ENCODE results near the gene MYL4.

MYL4 gene

GRCh38 chr17:47231334-47231733 is 22.2 kb downstream of the MYL4 start:
- Mint-ChIP-seq H3K36me3 (ENCODE audit: insufficient read depth) (no peaks in the 10 kb centered on the region), H3K4me1 (ENCODE audit: low read depth in 2 of 2) (peaks cover 10 to 12% of the 10 kb centered on the region in 2 donors), H3K27me3 (no peaks in the 10 kb centered on the region), H3K27ac (no peak overlapping the region), H3K9me3 (no peaks in the 10 kb centered on the region), H3K4me3 (no peak overlapping the region)
- ATAC-seq (replicated peaks): no peak
- no peak for DNase-seq

- Mint-ChIP-seq H3K27me3 (no peaks in the 10 kb centered on the region), H3K4me3 (no peak overlapping the region), H3K27ac (no peak overlapping the region), H3K9me3 (no peaks in the 10 kb centered on the region), H3K36me3 (ENCODE audit: insufficient read depth) (no peaks in the 10 kb centered on the region), H3K4me1 (ENCODE audit: low read depth in 2 of 2) (peaks cover 10 to 12% of the 10 kb centered on the region in 2 donors)
- ATAC-seq (replicated peaks): no peak
- DNase-seq: no peak
Measured at GRCh38 chr17:47231866-47232265, 22.7 kb downstream of the MYL4 start.

- Mint-ChIP-seq H3K4me1 (ENCODE audit: low read depth in 2 of 2) (peaks cover 10 to 12% of the 10 kb centered on the region in 2 donors), H3K27me3 (no peaks in the 10 kb centered on the region), H3K9me3 (no peaks in the 10 kb centered on the region), H3K27ac (no peak overlapping the region), H3K4me3 (no peak overlapping the region), H3K36me3 (ENCODE audit: insufficient read depth) (no peaks in the 10 kb centered on the region)
- DNase-seq (no peak), ATAC-seq (replicated peaks) (no peak)
Measured at GRCh38 chr17:47232465-47232864, 23.3 kb downstream of the MYL4 start.

GRCh38 chr17:47235506-47235905 is 26.4 kb downstream of the MYL4 start:
- H3K36me3 Mint-ChIP-seq (ENCODE audit: insufficient read depth): no peaks in the 10 kb centered on the region
- H3K9me3 Mint-ChIP-seq: no peaks in the 10 kb centered on the region
- no peak overlapping the region for H3K27ac Mint-ChIP-seq
- ATAC-seq (replicated peaks) (no peak), DNase-seq (no peak)
- H3K4me3 Mint-ChIP-seq: no peak overlapping the region
- peaks cover 9 to 11% of the 10 kb centered on the region in 2 donors for H3K4me1 Mint-ChIP-seq (ENCODE audit: low read depth in 2 of 2)
- H3K27me3 Mint-ChIP-seq: no peaks in the 10 kb centered on the region

- Mint-ChIP-seq H3K36me3 (ENCODE audit: insufficient read depth) (no peaks in the 10 kb centered on the region), H3K27me3 (no peaks in the 10 kb centered on the region), H3K4me3 (no peak overlapping the region), H3K27ac (no peak overlapping the region), H3K9me3 (no peaks in the 10 kb centered on the region), H3K4me1 (ENCODE audit: low read depth in 2 of 2) (peaks cover 10 to 13% of the 10 kb centered on the region in 2 donors)
- DNase-seq: no peak
- no peak for ATAC-seq (replicated peaks)
Measured at GRCh38 chr17:47235923-47236322, 26.8 kb downstream of the MYL4 start.

GRCh38 chr17:47237841-47238240 is 28.7 kb downstream of the MYL4 start:
- no peak overlapping the region for H3K4me3 Mint-ChIP-seq
- no peaks in the 10 kb centered on the region for H3K9me3 Mint-ChIP-seq
- no peak overlapping the region for H3K27ac Mint-ChIP-seq
- H3K4me1 Mint-ChIP-seq (ENCODE audit: low read depth in 2 of 2): peaks cover 10 to 11% of the 10 kb centered on the region in 2 donors
- ATAC-seq (replicated peaks) (no peak), DNase-seq (no peak)
- no peaks in the 10 kb centered on the region for H3K27me3 Mint-ChIP-seq
- H3K36me3 Mint-ChIP-seq (ENCODE audit: insufficient read depth): no peaks in the 10 kb centered on the region

GRCh38 chr17:47238321-47239010 is 29.3 kb downstream of the MYL4 start:
- H3K9me3 Mint-ChIP-seq: no peaks in the 10 kb centered on the region
- no peak overlapping the region for H3K4me3 Mint-ChIP-seq
- peaks cover 10 to 11% of the 10 kb centered on the region in 2 donors for H3K4me1 Mint-ChIP-seq (ENCODE audit: low read depth in 2 of 2)
- no peak overlapping the region for H3K27ac Mint-ChIP-seq
- peaks cover 4% of the 10 kb centered on the region for H3K36me3 Mint-ChIP-seq (ENCODE audit: insufficient read depth)
- no peaks in the 10 kb centered on the region for H3K27me3 Mint-ChIP-seq
- no peak for ATAC-seq (replicated peaks)
- DNase-seq: no peak

- H3K27ac Mint-ChIP-seq: no peak overlapping the region
- no peak for ATAC-seq (replicated peaks)
- H3K27me3 Mint-ChIP-seq: no peaks in the 10 kb centered on the region
- no peak for DNase-seq
- H3K4me3 Mint-ChIP-seq: no peak overlapping the region
- H3K36me3 Mint-ChIP-seq (ENCODE audit: insufficient read depth): peaks cover 4% of the 10 kb centered on the region
- H3K9me3 Mint-ChIP-seq: no peaks in the 10 kb centered on the region
- peaks cover 10 to 11% of the 10 kb centered on the region in 2 donors for H3K4me1 Mint-ChIP-seq (ENCODE audit: low read depth in 2 of 2)
Measured at GRCh38 chr17:47239619-47239966, 30.4 kb downstream of the MYL4 start.

- H3K27ac Mint-ChIP-seq: peak overlapping the region in 1 of 2 donors; percentile 18
- ATAC-seq (replicated peaks): no peak
Measured at GRCh38 chr17:47239967-47240651, 31.0 kb downstream of the MYL4 start.

GRCh38 chr17:47240806-47241205 is 31.7 kb downstream of the MYL4 start:
- ATAC-seq (replicated peaks) (no peak), DNase-seq (no peak)
- Mint-ChIP-seq H3K36me3 (ENCODE audit: insufficient read depth) (peaks cover 4% of the 10 kb centered on the region), H3K9me3 (no peaks in the 10 kb centered on the region), H3K4me1 (ENCODE audit: low read depth in 2 of 2) (peaks cover 10 to 11% of the 10 kb centered on the region in 2 donors), H3K27ac (peak overlapping the region in 1 of 2 donors; percentile 18), H3K4me3 (no peak overlapping the region), H3K27me3 (peaks cover 11 to 12% of the 10 kb centered on the region in 2 donors)

More at GRCh38 chr17:47239967-47240651, 31.0 kb downstream of the MYL4 start:
- Mint-ChIP-seq H3K27me3 (peaks cover 4 to 5% of the 10 kb centered on the region in 2 donors), H3K4me3 (no peak overlapping the region), H3K4me1 (ENCODE audit: low read depth in 2 of 2) (peaks cover 10 to 11% of the 10 kb centered on the region in 2 donors), H3K36me3 (ENCODE audit: insufficient read depth) (peaks cover 4% of the 10 kb centered on the region), H3K9me3 (no peaks in the 10 kb centered on the region)
- DNase-seq: no peak

GRCh38 chr17:47242648-47243047 is 33.5 kb downstream of the MYL4 start:
- no peak overlapping the region for H3K27ac Mint-ChIP-seq
- no peak overlapping the region for H3K4me3 Mint-ChIP-seq
- ATAC-seq (replicated peaks): no peak
- H3K9me3 Mint-ChIP-seq: no peaks in the 10 kb centered on the region
- H3K36me3 Mint-ChIP-seq (ENCODE audit: insufficient read depth): peaks cover 4% of the 10 kb centered on the region
- H3K4me1 Mint-ChIP-seq (ENCODE audit: low read depth in 2 of 2): peaks cover 10 to 11% of the 10 kb centered on the region in 2 donors
- H3K27me3 Mint-ChIP-seq: peaks cover 22 to 24% of the 10 kb centered on the region in 2 donors
- no peak for DNase-seq

GRCh38 chr17:47243737-47244598 is 34.8 kb downstream of the MYL4 start:
- no peak for ATAC-seq (replicated peaks)
- Mint-ChIP-seq H3K36me3 (ENCODE audit: insufficient read depth) (peaks cover 4% of the 10 kb centered on the region), H3K4me1 (ENCODE audit: low read depth in 2 of 2) (peaks cover 10 to 11% of the 10 kb centered on the region in 2 donors), H3K27ac (no peak overlapping the region), H3K9me3 (no peaks in the 10 kb centered on the region), H3K27me3 (peaks cover 22 to 24% of the 10 kb centered on the region in 2 donors), H3K4me3 (no peak overlapping the region)
- DNase-seq: no peak

GRCh38 chr17:47244697-47245096 is 35.5 kb downstream of the MYL4 start:
- ATAC-seq (replicated peaks) (no peak), DNase-seq (no peak)
- peaks cover 7 to 8% of the 10 kb centered on the region in 2 donors for H3K4me1 Mint-ChIP-seq (ENCODE audit: low read depth in 2 of 2)
- peaks cover 22 to 24% of the 10 kb centered on the region in 2 donors for H3K27me3 Mint-ChIP-seq
- no peaks in the 10 kb centered on the region for H3K9me3 Mint-ChIP-seq
- H3K27ac Mint-ChIP-seq: no peak overlapping the region
- H3K4me3 Mint-ChIP-seq: no peak overlapping the region
- peaks cover 4% of the 10 kb centered on the region for H3K36me3 Mint-ChIP-seq (ENCODE audit: insufficient read depth)

Measured in effector memory CD8-positive, alpha-beta T cell (primary cell).